GM18505 (cell line): ENCODE measurements around the gene TRIM43B.
"Not testable (repeated sequence)": the region's sequence is repeated elsewhere in the genome, so short reads cannot be mapped to it uniquely, and the experiment has no call there.

Experiments used
- ATAC-seq: cut with Tn5 transposase; IDR thresholded peaks from one replicate; pipeline ENCODE4 v1.9.1; 2021; ENCODE audit not compliant: unreplicated experiment

Gene TRIM43B

DNA sequence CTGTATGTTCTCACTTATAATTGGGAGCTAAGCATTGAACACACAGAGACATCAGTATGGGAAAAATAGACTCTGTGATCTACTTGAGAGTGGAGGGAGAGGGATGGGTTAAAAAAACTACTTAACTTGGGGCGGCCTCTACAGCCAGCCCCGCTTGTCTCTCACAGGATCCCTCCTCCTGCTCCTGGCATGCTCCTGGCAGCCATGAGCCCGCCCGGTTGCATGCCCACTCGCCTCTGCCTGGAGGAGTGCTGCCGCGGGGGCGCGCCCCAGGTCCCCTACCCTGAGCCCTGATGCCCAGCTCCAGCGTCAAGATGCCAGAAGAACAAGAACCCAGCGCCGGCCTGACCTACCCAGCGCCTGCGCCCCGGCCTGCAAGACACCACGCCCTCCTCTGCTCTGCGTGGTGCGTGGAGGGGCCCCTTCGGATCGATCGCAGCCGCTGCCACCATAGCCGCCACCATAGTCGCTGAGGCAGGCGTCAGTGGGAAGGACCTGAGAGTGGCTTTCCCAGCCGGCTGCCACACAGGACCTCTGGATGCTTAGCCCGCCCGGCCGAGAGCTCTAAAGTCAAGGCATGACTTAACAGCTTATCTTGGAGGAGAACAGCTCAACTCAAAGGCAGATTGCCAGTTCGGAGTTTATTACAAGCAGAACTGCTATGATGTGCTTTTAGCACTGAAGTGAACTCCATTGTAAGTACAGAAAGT lies 49.2 kb downstream of the TRIM43B start:
- ATAC-seq, result not testable (repeated sequence)

DNA sequence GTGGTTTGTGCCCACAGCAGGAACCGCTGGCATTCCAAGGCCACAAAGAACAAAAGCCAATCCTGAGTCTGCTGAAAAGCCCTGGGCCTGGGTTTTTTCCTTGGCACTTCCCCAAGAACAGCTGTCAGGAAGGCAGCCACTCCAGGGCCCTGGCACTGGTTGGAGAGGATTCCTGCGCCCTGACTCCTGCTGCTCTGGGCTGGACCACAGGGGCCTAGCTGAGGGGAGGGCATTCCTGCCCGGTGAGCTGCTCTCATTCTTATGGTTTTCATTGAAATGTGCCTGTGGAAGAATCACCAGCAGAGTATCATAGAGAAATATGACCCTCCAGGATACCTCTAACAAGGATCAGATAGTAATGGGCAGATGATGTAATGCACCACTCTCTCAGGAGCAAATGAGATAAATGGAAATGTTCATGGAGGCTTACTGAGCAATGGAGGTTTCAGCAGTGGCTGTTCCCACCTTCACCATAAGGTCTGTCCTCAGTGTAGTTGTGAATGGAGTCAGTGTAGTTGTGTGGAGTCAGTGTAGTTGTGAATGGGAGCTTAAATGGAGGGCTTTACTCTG lies 50.0 kb downstream of the TRIM43B start:
- not testable (repeated sequence) for ATAC-seq

GRCh38 chr2:95433973-95434372 lies 50.6 kb downstream of the TRIM43B start:
- ATAC-seq, result not testable (repeated sequence)

DNA sequence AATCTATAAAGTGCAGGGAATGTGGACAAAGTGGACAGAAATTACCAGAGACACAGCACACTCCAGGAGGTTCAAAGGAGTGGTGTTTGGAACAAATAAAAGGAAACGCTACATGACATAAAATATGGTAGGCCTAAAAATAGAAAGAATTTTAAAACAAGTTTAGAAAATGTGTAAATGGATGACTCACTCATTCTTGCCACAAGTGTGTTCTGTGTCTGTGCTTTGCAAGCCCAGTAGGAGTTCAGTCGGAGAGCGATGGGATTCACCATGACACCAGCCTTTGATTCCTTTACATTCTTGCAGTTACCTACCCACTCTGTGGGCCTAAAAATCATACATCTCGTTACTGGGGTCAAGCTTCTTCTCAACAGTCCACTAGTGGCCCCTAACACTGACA lies 51.2 kb downstream of the TRIM43B start:
- not testable (repeated sequence) for ATAC-seq

DNA sequence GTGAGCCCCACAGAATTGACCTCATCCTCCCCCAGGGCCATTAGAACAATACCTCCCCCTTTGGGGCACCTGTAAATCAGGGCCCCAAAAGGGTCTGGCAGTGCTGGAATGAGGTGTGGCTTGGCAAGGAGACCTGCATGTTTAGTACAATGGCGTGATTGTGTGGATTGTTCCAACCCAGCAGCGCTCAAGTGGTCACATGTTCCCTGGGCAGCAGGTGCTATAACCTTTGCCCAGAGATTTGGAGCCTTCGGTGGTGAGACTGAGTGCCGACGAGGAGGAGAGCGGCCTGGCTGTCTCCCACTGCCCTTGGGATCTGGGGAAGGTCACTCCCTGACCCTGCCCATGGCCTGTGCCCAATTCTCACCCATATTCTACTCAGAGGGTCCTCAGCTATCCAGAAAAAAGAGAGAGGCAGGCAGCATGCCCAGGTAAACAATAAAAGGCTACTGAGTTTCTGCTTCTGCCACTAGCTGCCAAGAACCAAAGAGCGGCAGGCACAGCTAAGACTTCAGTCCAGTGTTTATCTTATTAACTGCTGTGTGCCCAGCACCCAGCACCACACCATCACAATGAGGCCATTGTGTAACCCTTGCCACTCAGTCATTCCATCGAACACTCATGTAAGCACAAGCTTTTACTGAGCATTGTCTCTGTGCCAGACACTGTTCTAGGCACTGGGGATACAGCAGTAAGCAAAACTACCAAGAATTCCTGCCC lies 54.6 kb downstream of the TRIM43B start:
- ATAC-seq, result not testable (repeated sequence)

DNA sequence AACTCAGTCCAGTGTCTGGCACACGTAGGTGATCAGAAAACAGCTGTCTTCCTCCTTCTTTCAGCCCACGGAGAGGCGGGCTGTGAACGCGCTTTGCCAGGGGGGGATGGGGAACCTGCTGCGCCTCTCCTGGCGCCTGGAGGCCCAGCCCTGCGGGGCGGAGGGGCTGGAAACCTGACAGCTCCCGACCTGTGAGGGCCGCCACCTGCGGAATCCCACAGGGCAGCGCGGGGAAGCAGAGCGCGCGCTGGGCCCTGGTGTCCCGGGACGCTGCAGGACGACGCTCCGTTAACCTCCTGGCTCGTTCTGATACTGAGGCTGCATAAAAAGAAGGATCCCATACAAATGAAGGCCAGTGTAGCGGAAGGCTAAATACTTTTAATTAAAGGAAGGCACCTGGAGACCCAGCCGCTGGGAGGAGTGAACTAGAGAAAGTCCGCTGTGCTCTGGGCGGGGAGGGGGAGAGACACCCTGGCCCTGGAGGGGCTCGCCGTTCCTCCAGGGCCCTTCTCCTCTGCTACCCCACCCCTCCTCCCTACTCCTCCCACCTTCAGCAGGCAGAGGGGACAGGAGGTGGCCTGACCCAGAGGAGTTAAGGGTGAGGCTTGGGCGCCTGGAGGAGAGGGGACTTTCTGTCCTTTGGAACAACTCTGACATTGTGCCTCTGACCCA lies 57.2 kb downstream of the TRIM43B start:
- ATAC-seq, result not testable (repeated sequence)
